Measurements from ENCODE around the gene CEMP1.
A peak's percentile ranks its signal among the peaks of the same experiment; 100 is the strongest.
"Not testable (repeated sequence)": the region's sequence is repeated elsewhere in the genome, so short reads cannot be mapped to it uniquely, and the experiment has no call there.

Gene CEMP1

GRCh38 chr16:2531371-2531695 is at the start of gene CEMP1:
Gene CEMP1, minus strand, starts transcription at chr16:2531408. Its CDS starts 335 bp downstream, at chr16:2531073.
- DNase-seq: no peak

- not testable (repeated sequence) for DNase-seq
Measured at GRCh38 chr16:2580818-2581217, 49.6 kb upstream of the CEMP1 start.

GRCh38 chr16:2580143-2580542 is 48.9 kb upstream of the CEMP1 start:
- not testable (repeated sequence) for DNase-seq

- not testable (repeated sequence) for DNase-seq
Measured at GRCh38 chr16:2578905-2579304, 47.7 kb upstream of the CEMP1 start.

DNA sequence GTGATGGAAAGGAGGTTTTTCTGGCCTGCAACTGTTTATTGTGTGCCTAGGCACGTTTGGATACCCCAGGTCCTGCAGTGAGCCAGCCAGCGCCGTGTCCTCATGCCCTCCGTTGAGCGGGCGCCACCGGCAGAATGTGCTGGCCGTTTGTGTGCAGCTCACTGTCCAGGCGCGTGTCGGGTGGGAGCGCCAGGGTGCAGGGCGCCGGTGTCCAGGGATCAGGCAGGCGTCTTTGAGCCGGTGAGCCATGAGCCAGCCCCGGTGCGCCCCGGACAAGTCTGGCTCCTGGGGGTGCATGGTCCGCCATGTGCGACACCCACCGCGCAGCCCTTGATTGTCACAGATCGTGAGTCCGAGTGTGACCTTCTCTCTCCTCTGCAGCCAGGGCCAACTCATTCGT is 45.8 kb upstream of the CEMP1 start:
- not testable (repeated sequence) for DNase-seq

GRCh38 chr16:2575839-2576238 is 44.6 kb upstream of the CEMP1 start:
- not testable (repeated sequence) for DNase-seq

DNA sequence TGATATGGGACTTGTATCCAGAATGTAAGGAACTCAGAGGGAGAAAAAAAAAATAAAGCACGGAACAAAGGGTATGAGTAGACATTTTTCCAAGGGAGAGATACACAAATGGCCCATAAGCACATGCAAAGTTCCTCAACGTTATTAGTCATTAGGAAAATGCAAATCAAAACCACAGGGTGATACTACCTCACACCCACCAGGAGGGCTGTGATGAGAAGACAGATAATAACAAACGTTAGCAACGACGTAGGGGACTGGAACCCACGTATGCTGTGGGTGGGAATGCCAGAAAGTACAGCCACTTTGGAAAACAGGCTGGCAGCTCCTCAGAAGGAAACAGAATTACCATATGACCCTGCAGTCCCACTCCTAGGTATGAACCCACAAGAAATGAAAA is 41.5 kb upstream of the CEMP1 start:
- not testable (repeated sequence) for DNase-seq

- DNase-seq: not testable (repeated sequence)
Measured at GRCh38 chr16:2568573-2568972, 37.4 kb upstream of the CEMP1 start.

DNA sequence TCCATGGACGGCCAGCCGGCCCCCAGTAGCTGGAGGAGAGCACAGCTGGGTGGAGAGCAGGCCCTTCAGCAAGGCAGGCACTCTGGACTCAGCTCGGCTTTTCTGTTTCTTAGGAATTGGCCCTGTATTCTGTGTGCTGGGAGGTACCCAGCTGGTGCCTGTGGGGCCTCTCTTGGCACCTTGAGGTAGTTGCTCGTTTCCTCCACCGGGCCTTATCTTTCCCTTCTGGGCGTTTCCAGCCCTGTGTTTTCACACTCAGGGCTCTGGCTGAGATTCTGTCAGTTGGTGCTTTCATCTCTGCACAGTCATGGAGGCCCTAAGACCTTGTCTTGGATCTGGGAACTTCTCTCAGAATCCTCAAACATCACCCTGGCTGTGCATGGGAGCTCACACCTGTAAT is 36.3 kb upstream of the CEMP1 start:
- not testable (repeated sequence) for DNase-seq

DNA sequence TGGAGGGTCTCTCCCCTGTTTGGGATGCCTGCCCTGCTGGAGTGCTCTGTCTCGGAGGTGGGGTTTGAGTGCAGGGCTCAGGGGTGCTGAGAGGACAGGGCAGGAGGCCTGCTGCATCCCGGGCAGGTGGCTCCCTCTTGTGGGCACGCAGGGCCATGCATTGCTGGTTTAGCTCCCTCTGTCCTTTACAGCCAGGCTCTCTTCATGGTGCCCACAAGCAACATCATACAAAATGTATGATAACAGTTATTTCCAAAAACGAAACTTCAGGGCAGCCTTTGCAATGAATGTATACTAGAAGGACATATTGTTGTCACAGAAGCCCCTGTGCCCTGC is 29.6 kb upstream of the CEMP1 start:
- peak; percentile 75 for DNase-seq

DNA sequence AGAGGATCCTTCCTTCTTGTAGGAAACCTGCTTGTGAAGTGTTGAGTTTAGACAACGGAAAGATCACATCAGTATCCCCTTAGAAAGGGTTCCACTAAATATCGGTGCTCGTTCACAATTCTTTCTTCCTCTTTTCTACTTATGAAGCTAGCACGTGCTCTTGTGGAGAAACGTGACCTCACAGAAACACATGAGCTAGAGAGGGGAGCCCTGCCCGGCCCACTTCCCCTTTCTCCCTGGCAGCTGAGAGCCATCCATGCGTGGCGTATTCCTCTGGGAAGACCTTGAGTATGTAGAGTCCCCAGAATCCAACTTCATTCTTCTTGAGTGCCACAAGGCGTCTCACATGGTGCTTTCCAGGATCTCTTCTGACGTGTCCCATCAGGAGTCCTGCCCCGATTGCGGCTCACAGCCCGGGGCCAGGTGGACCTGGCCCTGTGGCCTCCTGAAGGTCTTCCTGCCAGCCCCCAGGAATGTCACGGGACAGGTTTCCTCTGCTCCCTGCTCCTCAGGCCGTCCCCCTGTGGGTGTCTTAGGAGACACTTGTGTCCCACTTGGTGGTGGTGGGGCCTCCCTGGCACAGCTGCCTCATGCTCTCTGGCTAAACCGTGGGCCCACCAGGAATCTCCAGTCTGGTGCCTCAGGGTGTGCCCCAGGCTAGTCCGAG is 29.1 kb upstream of the CEMP1 start:
- DNase-seq: peak; percentile 35

GRCh38 chr16:2557150-2557549 is 25.9 kb upstream of the CEMP1 start:
- not testable (repeated sequence) for DNase-seq

DNA sequence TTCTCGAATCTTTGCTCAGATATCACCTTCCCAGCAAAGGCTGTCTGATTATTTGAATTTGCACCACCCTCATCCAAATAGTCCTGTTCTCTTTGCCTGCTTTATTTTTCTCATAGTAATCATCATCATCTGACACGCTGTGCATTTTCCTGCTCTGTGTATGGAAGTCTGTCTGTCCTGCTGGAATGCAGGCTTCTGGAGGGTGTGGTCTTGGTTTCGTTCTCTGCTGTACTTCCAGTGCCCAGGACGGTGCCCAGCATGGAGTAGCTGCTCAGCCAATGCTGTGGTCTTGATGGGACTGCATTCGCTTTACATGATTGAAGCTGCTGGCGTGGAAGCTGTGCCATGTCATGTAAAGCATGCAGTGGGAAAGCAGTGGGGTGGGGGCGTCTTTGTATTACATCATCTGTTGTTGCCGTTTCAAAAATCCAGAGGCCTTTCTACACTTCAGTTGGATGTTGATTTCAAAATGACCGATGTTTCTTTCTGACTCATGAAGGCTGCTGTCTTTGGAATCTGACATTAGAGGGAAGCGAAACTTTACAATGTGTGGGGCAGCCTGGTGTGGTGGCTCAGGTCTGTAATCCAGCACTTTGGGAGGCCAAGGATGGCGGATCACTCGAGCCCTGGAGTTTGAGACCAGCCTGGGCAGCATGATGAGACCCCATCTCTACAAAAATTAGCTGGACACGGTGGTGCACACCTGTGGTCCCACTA is 23.7 kb upstream of the CEMP1 start:
- not testable (repeated sequence) for DNase-seq

GRCh38 chr16:2551420-2551889 is 20.2 kb upstream of the CEMP1 start:
- DNase-seq: not testable (repeated sequence)

- not testable (repeated sequence) for DNase-seq
Measured at GRCh38 chr16:2550283-2550878, 19.2 kb upstream of the CEMP1 start.

- not testable (repeated sequence) for DNase-seq
Measured at GRCh38 chr16:2543771-2544170, 12.6 kb upstream of the CEMP1 start.

DNA sequence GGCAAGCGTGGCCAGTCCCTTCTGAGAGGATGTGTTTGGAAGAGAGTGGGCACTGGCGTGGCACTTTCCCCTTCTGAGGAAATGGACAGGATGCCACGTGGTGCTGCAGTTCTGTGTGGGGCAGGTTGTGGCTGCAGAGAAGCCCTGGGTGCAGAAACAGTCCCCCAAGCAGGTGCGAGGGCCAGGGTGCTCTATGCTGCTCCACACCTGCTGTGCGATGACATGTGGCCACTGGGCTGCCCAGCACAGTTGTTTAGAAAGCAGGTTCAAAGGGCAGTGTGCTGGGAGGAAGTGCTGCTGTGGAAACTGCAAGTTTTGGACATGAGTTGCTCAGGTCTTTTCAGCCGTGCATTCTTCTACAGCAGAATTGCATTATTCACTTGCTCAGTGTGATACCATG is 10.2 kb upstream of the CEMP1 start:
- DNase-seq: not testable (repeated sequence)

- DNase-seq: peak; percentile 47
Measured at GRCh38 chr16:2540912-2541311, 9.7 kb upstream of the CEMP1 start.

GRCh38 chr16:2539845-2540458 is 8.7 kb upstream of the CEMP1 start:
- DNase-seq: not testable (repeated sequence)

GRCh38 chr16:2539192-2539844 is 8.1 kb upstream of the CEMP1 start:
- DNase-seq: not testable (repeated sequence)

DNA sequence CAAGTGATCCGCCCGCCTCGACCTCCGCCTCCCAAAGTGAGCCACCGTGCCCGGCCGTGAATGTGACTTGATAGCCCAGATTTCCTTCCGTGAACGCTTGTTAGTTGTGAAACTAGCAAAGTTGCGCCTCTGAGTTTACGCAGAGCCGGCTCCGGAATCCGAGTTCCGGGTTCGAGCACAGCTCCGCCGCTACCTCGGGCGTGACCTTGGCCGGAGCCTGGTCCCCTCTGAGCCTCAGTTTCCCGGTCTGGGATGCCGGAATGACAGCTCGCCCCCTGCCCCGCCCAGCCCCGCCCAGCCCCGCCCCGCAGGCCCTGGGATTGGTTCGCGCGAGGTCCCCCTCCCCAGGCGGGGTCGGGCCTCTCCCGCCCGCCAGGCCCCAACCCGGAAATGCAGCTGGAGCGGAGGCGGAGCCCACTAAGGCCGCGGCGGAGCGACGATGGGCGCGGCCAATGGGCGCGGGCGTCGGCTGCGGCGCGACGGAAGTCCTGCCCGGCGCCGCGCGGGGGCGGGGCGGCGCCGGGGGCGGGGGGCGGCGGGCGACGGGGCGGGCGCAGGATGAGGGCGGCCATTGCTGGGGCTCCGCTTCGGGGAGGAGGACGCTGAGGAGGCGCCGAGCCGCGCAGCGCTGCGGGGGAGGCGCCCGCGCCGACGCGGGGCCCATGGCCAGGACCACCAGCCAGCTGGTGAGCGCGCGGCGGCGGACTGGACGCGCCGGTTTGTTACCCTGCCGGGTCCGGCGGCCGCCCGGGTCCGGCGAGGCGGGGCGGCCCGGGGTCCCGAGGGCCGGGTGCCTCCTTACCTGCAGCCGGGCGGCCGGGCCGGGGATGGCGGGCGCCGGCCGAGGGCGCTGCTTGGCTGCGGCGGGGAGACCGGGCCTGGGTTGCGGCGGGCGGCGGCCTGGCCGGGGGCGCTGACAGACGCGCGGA is 6.5 kb upstream of the CEMP1 start, which contains the start of gene PDPK1:
TSS of gene PDPK1 (plus strand) at position 571 of the 929 bp plus-strand sequence. CDS start at position 663, 92 bp downstream.
- DNase-seq: peak; percentile 96

GRCh38 chr16:2535625-2536013 is 4.4 kb upstream of the CEMP1 start:
- peak; percentile 41 for DNase-seq
